GM19025 (cell line): ENCODE measurements around the gene LIPI.
"Not testable (repeated sequence)": the region's sequence is repeated elsewhere in the genome, so short reads cannot be mapped to it uniquely, and the experiment has no call there.

Experiments
- ATAC-seq: cut with Tn5 transposase; IDR thresholded peaks from one replicate; pipeline ENCODE4 v1.9.1; 2021; ENCODE audit warnings: mild to moderate bottlenecking, low read depth, moderate library complexity; ENCODE audit not compliant: unreplicated experiment

The LIPI gene

DNA sequence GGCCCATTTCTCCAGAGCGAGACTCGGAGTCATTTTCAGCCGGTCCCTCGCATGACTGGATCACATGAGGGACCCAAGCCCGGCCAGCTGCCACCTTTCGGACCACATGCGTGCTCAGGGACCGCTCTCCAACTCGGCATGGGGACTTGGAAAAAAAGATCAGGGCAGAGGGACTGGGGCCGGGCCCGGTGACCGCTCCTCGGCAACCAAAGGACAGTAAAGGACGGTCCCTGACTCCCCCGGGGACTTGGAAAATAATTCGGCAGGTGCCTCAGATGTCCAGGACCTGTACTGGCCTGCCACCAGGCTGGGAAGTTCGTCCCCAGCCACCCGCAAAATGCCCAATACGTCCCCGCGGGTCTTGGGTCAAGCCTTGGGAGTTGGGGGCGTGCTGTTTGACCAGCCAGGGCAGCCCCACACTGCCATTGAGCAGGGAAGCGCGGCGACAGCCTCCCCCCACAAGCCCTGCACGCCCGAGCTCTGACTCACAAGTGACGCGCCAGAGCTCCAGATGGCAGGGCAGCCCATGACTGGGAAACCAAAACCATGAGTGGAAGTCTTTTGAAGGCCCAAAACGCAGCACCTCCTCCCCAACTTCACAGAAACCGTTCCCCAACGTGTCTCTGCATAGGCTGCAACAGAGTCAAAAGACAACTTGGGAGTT, 134.5 kb downstream of the LIPI start:
- ATAC-seq = peak; percentile 86

DNA sequence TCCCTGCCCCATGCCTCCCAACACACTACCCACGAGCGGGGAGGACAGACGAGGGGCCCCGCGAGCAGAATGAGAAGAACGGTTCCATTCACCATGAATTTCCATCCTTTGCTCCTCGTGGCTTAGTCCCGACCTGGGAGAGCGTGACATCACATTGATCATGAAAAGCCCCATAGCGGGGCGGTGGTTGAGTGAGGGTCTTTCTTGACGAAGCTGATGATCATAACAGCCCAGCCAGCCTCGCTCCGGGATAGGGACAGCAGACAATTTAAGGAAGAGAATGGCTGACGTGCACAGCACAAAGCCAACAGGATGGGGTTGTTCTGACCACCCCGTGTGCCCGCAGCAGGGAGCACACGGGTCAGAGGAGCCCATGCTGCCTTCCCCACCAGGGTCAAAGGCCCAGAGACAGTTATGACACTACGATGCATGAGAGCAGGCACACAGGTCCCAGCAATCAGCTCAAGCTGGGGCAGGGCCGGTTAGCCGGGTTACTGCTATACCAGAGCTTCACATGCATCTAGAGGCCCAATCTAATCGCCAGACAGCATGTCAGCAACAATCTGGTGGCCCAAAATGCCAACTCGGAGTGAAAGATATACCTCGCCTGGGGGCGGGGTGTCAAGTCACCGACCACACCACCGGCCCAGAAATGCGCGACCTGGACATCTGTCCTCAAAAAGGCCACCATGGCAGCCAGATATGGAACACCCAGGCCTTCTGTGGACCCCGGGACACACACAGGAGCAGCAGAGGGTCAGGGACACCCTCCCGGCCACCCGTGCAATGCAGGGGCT, 135.2 kb downstream of the LIPI start:
- no peak for ATAC-seq

DNA sequence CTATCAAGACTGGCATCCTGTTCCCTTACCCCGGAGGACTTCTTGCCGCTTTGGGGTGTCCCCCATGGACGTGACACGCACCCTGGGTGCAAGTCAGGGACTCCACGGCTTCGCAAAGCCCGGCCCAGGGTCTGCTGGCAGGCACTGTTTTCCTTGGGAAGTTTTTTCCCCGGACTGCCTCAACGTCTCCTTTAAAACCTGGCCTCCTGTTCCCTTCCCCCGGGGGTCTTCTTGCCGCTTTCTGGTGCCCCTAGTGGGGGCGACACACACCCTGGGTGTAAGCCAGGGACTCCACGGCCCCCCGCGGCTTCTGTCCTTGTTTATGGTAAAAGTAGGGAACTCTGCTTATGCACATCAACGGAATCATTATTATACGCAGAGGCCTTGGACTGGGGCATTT, 136.6 kb downstream of the LIPI start:
- ATAC-seq = no peak

DNA sequence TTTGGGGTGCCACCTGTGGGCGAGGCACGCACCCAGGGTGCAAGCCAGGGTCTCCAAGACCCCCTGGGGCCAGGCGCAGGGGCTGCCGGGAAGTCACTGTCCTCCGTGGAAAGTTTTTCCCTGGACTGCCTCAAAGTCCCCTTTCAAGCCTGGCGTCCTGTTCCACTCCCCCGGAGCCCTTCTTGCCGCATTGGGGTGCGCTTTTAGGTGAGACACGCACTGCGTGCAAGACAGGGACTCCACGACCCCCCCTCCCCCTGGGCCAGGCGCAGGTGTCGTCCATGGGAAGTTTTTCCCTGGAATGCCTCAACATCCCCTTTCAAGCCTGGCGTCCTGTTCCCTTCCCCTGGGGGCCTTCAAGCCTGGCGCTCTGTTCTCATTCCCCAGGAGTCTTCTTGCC, 137.1 kb downstream of the LIPI start:
- no peak for ATAC-seq

DNA sequence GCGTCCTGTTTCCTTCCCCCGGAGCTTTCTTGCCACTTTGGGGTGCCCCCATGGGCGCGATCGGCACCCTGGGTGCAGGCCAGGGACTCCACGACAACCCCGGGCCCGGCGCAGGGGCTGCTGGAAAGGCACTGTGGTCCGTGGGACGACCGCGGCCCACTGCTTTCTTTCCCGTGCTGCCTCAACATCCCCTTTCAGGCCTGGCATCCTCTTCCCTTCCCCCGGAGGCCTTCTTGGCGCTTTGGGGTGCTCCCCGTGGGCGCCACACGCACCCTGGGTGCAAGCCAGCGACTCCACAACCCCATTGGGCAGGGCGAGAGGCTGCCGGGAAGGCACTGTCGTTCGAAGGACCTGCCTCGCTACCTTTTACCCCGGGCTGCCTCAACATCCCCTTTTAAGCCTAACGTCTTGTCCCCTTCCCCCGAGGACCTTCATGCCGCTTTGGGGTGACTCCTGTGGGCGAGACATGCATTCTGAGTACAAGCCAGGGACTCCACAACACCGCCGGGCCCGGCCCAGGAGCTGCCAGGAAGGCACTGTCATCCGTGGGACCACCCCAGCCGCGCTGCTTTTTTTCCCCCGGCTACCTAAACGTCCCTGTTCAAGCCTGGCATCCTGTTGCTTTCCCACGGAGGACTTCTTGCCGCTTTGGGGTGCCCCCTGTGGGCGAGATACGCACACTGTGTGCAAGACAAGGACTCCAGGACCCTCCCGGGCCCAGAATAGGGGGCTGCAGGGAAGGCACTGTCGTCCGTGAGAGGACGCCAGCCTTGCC, 137.8 kb downstream of the LIPI start:
- ATAC-seq = no peak

DNA sequence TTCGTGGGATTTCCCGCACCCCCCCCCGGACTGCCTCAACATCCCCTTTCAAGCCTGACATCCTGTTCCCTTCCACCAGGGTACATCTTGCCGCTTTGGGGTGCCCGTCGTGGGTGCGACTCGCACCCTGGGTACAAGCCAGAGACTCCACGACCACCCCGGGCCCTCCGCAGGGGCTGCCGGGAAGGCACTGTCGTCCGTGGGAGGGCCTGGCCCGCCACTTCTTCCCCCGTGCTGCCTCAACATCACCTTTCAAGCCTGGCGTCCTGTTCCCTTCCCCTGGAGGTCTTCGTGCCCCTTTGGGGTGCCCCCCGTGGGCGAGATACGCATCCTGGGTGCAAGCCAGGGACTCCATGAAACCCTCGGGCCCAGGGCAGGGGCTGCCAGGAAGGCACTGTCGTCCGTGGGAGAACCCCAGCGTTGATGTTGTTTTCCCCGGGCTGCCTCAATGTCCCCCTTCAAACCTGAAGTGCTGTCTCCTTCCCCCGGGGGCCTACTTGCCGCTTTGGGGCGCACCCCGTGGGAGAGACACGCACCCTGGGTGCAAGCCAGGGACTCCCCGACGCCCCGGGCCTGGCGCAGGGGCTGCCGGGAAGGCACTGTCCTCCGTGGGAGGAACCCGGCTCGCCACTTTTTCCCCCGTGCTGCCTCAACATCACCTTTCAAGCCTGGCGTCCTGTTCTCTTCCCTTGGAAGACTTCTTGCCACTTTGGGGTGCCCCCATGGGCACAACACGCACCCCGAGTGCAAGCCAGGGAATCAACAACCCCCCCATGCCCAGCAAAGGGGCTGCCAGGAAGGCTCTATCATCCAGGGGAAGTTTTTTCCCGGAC, 138.6 kb downstream of the LIPI start:
- ATAC-seq = no peak

DNA sequence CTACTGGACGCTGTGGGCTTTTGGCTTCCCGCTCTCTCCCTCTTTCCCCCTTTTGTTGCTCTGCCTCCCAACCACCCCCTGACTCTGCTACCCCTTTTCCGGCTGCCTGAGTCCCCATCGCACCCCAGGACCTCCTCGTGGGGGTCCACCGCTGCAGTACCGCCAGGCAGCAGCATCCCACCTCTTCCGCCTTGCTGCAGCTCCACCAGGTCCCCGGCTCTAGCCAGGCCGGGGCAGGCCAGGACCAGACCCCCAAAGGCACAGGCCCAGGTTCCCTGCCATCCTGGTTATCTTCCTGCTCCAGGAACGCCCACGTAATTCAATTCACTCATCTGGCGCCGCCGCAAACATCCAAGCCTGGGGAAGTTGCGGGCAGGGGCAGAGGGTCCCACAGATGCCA, 139.8 kb downstream of the LIPI start:
- no peak for ATAC-seq

DNA sequence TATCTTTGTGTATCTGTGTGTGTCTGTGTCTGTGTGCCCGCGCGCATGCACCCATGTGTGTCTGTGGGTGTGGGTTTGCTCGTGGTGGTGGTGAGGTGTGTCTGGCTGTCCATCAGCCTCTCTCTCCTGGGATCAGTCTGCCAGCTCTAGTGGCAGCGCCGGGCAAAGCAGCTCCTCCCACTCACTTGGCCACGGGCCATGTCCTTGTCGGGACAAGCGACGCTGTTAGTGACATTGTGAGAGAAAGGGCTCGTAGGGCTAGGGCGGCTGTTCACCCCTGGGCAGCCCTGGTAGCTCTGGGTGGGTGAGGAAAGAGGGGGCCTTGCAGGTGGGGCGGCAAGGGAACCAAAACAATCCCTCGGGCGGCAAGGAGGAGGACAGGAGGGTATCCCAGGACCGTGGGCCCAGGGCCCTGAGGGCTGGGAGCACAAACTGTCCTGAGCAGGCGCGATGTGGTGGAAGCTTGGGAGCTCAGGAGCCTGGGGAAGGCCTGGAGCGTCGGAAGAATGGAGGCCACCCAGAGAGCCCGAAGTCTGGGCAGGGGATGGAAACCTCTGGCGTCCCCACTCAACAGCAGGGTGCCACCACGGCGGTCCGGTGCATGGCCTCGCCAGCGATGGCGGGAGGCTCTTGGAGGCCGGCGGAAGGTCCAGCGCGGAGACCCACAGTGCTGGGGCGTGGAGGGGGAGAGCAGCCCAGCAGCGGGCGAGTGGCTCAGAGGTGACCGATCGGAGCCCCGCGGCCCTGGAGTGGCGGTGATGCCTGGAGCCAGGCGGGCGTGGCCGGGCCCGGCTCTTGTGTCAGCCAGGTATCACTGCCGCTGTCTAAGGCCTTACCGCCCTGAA, 140.5 kb downstream of the LIPI start:
- no peak for ATAC-seq

DNA sequence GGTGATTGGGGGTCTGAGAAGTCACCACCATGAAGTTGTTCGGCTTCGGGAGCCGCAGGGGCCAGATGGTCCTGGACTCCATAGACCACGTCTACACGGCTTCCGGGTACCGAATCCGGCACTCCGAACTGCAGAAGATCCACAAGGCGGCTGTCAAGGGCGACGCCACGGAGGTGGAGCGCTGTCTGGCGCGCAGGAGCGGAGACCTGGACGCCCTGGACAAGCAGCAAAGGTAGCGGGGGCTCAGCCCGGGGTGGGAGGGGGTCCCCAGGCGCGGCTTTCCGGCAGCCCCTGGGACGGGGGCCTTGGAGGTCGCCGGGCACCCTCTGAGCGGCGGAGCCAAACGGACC, 146.5 kb downstream of the LIPI start:
- ATAC-seq = no peak

DNA sequence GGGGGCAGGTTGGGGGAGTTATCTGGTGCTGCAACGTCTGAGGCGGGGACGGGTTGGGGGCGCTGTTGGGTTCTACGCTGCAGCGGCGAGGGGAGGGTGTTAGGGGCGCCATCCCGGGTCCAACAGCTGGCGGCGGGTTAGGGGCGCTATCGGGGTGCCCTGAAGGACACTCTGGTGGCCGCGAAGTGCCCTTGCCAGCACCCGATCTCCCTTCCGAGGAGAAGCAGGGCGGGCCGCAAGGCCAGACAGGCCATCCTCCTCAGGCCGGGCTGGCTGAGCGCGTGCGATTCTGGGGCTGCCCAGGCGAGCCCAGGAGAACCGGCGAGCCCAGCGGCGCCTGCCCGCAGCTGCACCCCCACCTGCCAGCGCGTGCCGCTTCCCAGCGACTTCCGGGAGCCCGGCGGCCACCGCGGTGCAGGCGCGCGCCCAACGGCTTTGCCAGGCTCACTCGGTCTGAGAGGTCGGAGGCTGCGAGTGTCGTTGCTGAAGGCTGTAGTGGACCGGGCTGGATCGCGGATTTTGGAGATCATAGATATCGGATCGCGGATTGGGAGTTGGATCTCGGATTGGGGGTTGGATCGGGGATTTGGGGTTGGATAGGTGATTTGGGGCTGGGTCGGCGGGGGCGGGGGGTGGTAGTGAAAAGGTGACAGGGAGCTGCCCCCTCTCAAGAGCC, 147.0 kb downstream of the LIPI start:
- ATAC-seq = not testable (repeated sequence)

DNA sequence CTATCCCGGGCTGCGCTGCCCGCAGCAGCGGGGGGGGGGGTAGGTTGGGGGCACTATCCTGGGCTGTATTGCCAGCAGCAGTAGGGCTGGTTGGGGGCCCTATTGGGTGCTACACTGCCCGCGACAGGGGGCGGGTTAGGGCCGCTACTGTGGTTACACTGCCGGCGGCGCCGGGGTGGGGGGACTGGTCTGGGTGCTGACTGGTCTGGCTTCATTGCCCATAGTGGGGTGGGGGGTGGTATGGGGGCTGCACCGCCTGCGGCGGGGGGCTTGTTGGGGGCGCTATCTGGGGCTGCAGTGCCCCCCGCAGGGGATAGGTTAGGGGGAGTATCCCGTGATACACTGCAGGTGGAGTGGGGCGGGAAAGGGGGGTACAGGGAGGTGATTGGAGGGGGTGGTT, 148.1 kb downstream of the LIPI start:
- ATAC-seq = not testable (repeated sequence)

DNA sequence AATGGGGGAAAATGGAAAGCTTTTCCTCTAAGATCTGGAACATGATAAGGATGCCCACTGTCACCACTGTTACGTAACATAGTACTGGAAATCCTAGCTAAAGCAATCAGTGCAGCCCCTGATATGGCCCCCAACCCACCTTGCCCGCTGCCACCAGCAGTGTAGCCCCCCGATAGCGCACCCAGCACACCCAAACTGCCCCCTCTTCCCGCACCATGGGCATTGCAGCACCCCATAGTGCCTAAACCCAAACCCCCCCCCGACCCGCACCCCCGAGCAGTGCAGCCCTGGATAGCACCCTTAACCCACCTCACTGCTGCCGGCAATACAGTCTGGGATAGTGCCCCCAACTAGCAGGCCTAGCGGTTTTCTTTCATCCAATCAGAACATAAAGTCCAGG, 148.9 kb downstream of the LIPI start:
- not testable (repeated sequence) for ATAC-seq

DNA sequence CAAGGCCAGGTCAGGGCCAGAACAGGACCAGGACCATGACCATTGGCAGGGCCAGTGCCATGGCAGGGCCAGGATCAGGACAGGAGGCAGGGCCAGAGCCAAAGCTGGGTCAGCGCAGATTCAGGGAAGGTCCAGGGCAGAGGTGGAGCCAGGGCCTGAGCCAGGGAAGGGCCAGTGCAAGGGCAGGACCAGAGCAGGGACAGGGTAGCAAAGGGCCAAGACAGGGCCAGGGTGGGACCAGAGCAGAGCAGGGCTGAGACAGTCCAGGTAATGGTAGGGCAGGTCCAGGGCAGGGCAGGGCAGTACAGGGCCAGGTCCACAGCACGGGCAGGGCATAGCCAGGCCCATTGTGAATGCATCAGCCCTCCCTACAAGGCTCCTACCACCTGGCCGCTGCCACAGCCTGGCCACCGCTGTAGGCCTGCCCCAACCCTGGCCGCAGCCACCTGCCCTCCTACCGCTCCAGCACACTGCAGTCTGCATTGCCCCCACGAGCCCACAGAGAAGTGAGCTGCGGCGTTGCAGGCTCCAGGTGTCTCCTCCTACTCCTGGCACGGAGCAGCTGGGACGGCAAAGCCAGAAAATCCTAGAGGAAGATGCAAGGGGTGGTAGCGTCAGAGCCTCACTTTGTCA, 151.6 kb downstream of the LIPI start:
- ATAC-seq = not testable (repeated sequence)
